PC-3 (cell line): ENCODE data around the gene NT5DC1.

Source experiments
- EZH2 ChIP-seq: fragments of 300-600 bp; sonication (generic); IDR thresholded peaks from one replicate; pipeline ENCODE4 v1.6.1; 2017; ENCODE audit warnings: antibody characterized with exemption, mild to moderate bottlenecking, low read length; ENCODE audit not compliant: unreplicated experiment
- EZH2phosphoT487 ChIP-seq: fragments of 300-600 bp; sonication (generic); IDR thresholded peaks from 2 replicates; pipeline ENCODE4 v1.6.1; 2018; ENCODE audit warnings: mild to moderate bottlenecking, antibody characterized with exemption, low read length, borderline replicate concordance
- TF ChIP-seq, protein P1 (sequence below): fragments of 300-600 bp; sonication (generic); conservative IDR thresholded peaks from 2 replicates; pipeline ENCODE4 v1.5.1; 2017; ENCODE audit warnings: antibody characterized with exemption, low read depth, mild to moderate bottlenecking, low read length

- TF ChIP-seq, protein P1, sequence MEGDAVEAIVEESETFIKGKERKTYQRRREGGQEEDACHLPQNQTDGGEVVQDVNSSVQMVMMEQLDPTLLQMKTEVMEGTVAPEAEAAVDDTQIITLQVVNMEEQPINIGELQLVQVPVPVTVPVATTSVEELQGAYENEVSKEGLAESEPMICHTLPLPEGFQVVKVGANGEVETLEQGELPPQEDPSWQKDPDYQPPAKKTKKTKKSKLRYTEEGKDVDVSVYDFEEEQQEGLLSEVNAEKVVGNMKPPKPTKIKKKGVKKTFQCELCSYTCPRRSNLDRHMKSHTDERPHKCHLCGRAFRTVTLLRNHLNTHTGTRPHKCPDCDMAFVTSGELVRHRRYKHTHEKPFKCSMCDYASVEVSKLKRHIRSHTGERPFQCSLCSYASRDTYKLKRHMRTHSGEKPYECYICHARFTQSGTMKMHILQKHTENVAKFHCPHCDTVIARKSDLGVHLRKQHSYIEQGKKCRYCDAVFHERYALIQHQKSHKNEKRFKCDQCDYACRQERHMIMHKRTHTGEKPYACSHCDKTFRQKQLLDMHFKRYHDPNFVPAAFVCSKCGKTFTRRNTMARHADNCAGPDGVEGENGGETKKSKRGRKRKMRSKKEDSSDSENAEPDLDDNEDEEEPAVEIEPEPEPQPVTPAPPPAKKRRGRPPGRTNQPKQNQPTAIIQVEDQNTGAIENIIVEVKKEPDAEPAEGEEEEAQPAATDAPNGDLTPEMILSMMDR, result no peak
- TF ChIP-seq EZH2phosphoT487, result no peak
- TF ChIP-seq EZH2, result no peak
Observed at GRCh38 chr6:116280161-116280932, 179.7 kb downstream of the NT5DC1 start.
